ENCODE data around the gene HECTD2. TPM values are rescaled to one million over a fixed set of nuclear protein-coding genes. Genes with fewer than 3 reads are reported as not detected.
"Not testable (repeated sequence)": the region's sequence is repeated elsewhere in the genome, so short reads cannot be mapped to it uniquely, and the experiment has no call there.

The HECTD2 gene
- total RNA-seq, 1 donor from 2014 or later = 23.2 TPM

- TF ChIP-seq CTCF (conservative IDR thresholded peaks at IDR 0.05) = no peak
- no peak overlapping the region for H3K27ac Mint-ChIP-seq (ENCODE audit: unreplicated experiment)
Measured at GRCh38 chr10:91528768-91529167, 118.6 kb downstream of the HECTD2 start.

GRCh38 chr10:91534789-91535188, 124.6 kb downstream of the HECTD2 start:
- H3K4me3 Mint-ChIP-seq; DNase-seq (ENCODE audit: low read depth, low spot score); H3K9me3 Mint-ChIP-seq; H3K27ac Mint-ChIP-seq (ENCODE audit: unreplicated experiment); H3K36me3 Mint-ChIP-seq (ENCODE audit: low read depth); H3K4me1 Mint-ChIP-seq; H3K27me3 Mint-ChIP-seq (ENCODE audit: low read depth): not testable (repeated sequence)

More at GRCh38 chr10:91528768-91529167, 118.6 kb downstream of the HECTD2 start:
- Mint-ChIP-seq H3K9me3 (peaks cover 4% of the 10 kb centered on the region), H3K4me3 (no peak overlapping the region), H3K4me1 (no peaks in the 10 kb centered on the region), H3K36me3 (ENCODE audit: low read depth) (peaks cover 3% of the 10 kb centered on the region), H3K27me3 (ENCODE audit: low read depth) (no peaks in the 10 kb centered on the region)
- no peak for DNase-seq (ENCODE audit: low read depth, low spot score)

GRCh38 chr10:91536111-91536510, 126.0 kb downstream of the HECTD2 start:
- no peak for DNase-seq (ENCODE audit: low read depth, low spot score)
- peaks cover 4% of the 10 kb centered on the region for H3K9me3 Mint-ChIP-seq
- no peaks in the 10 kb centered on the region for H3K36me3 Mint-ChIP-seq (ENCODE audit: low read depth)
- H3K27me3 Mint-ChIP-seq (ENCODE audit: low read depth) = no peaks in the 10 kb centered on the region
- no peaks in the 10 kb centered on the region for H3K4me1 Mint-ChIP-seq
- no peak overlapping the region for H3K27ac Mint-ChIP-seq (ENCODE audit: unreplicated experiment)
- no peak overlapping the region for H3K4me3 Mint-ChIP-seq
- no peak for TF ChIP-seq CTCF (conservative IDR thresholded peaks at IDR 0.05)

- no peak for DNase-seq (ENCODE audit: low read depth, low spot score)
- Mint-ChIP-seq H3K36me3 (ENCODE audit: low read depth) (no peaks in the 10 kb centered on the region), H3K4me1 (no peaks in the 10 kb centered on the region), H3K4me3 (no peak overlapping the region), H3K27ac (ENCODE audit: unreplicated experiment) (no peak overlapping the region), H3K9me3 (peaks cover 4% of the 10 kb centered on the region), H3K27me3 (ENCODE audit: low read depth) (no peaks in the 10 kb centered on the region)
- TF ChIP-seq CTCF (conservative IDR thresholded peaks at IDR 0.05) = no peak
Measured at GRCh38 chr10:91536733-91537132, 126.6 kb downstream of the HECTD2 start.

GRCh38 chr10:91537614-91538383, 127.7 kb downstream of the HECTD2 start:
- Mint-ChIP-seq H3K4me1 (no peaks in the 10 kb centered on the region), H3K4me3 (no peak overlapping the region), H3K36me3 (ENCODE audit: low read depth) (no peaks in the 10 kb centered on the region), H3K27me3 (ENCODE audit: low read depth) (no peaks in the 10 kb centered on the region), H3K9me3 (peaks cover 4% of the 10 kb centered on the region), H3K27ac (ENCODE audit: unreplicated experiment) (no peak overlapping the region)
- DNase-seq (ENCODE audit: low read depth, low spot score) = no peak
- TF ChIP-seq CTCF (conservative IDR thresholded peaks at IDR 0.05) = no peak

- H3K27me3 Mint-ChIP-seq (ENCODE audit: low read depth) = no peaks in the 10 kb centered on the region
- no peaks in the 10 kb centered on the region for H3K4me1 Mint-ChIP-seq
- peaks cover 4% of the 10 kb centered on the region for H3K9me3 Mint-ChIP-seq
- H3K4me3 Mint-ChIP-seq = no peak overlapping the region
- no peak overlapping the region for H3K27ac Mint-ChIP-seq (ENCODE audit: unreplicated experiment)
- DNase-seq (ENCODE audit: low read depth, low spot score) = no peak
- no peak for TF ChIP-seq CTCF (conservative IDR thresholded peaks at IDR 0.05)
- no peaks in the 10 kb centered on the region for H3K36me3 Mint-ChIP-seq (ENCODE audit: low read depth)
Measured at GRCh38 chr10:91539930-91540329, 129.8 kb downstream of the HECTD2 start.
